K562 (cell line): ENCODE results near the gene SPRY4. TPM values are rescaled to one million over a fixed set of nuclear protein-coding genes. Genes with fewer than 3 reads are reported as not detected.

ENCODE experiments used
- CBX2 ChIP-seq: fragments of 200-600 bp; sonication (generic); IDR thresholded peaks from one replicate; pipeline ENCODE4 v1.6.1; 2012; ENCODE audit warnings: mild to moderate bottlenecking, low read length, inconsistent platforms; ENCODE audit not compliant: insufficient read depth, poor library complexity, severe bottlenecking
- CBX8 ChIP-seq: fragments of 200-600 bp; sonication (generic); IDR thresholded peaks from 2 replicates; pipeline ENCODE4 v1.6.1; 2012; ENCODE audit warnings: borderline replicate concordance, mixed run types, low read depth, mild to moderate bottlenecking, moderate library complexity, mixed read lengths, low read length, control low read depth, inconsistent platforms; ENCODE audit not compliant: poor library complexity, severe bottlenecking; ENCODE audit errors: extremely low read depth
- CEBPZ ChIP-seq: fragments of 150-350 bp; IDR thresholded peaks from 2 replicates; pipeline ENCODE4 v1.6.1; 2014; ENCODE audit warnings: low read depth, mild to moderate bottlenecking, low read length, borderline replicate concordance
- CREM ChIP-seq: IDR thresholded peaks from 2 replicates; pipeline ENCODE4 v1.6.1; 2014; ENCODE audit warnings: antibody characterized with exemption, low read depth
- ETV1 ChIP-seq: fragments of 450-650 bp; conservative IDR thresholded peaks from 2 replicates; pipeline ENCODE4 v1.6.1; 2016; ENCODE audit warnings: missing genetic modification characterization, control low read depth, low read depth, missing compliant biosample characterization
- HDAC3 ChIP-seq: fragments of 450-650 bp; IDR thresholded peaks from 2 replicates; pipeline ENCODE4 v1.6.1; 2018; ENCODE audit warnings: borderline replicate concordance, mild to moderate bottlenecking, moderate library complexity; ENCODE audit not compliant: partially characterized antibody
- MXI1 ChIP-seq: IDR thresholded peaks from 2 replicates; pipeline ENCODE4 v1.6.1; 2011; ENCODE audit warnings: low read depth, mild to moderate bottlenecking, improper control_type of control experiment, low read length
- MYC ChIP-seq, 2 experiments: fragments of 250-450 bp in 1 of 2; sonication (Bioruptor Pico) in 1 of 2; IDR thresholded peaks; 2 replicates each; pipeline versions ENCODE4 v1.5.1 to v1.6.1; 2012 to 2021; ENCODE audit warnings: low read depth in 2 of 2, borderline replicate concordance in 1 of 2, improper control_type of control experiment in 1 of 2, low read length in 1 of 2, mild to moderate bottlenecking in 1 of 2, moderate library complexity in 1 of 2
- MYNN ChIP-seq, 2 experiments: sonication (generic); formaldehyde crosslinking in 1 of 2; IDR thresholded peaks; 2 replicates each; pipeline versions ENCODE4 v1.5.0 to v1.6.1; 2016 to 2020; ENCODE audit warnings: antibody characterized with exemption in 1 of 2, missing genetic modification reagents in 1 of 2
- RBFOX2 ChIP-seq: fragments of 200-400 bp; formaldehyde crosslinking; IDR thresholded peaks from 2 replicates; pipeline ENCODE4 v1.6.1; 2017; ENCODE audit warnings: low read depth, mild to moderate bottlenecking, low read length, moderate library complexity
- SRSF9 ChIP-seq: fragments of 200-400 bp; formaldehyde crosslinking; IDR thresholded peaks from 2 replicates; pipeline ENCODE4 v1.6.1; 2017; ENCODE audit warnings: low read depth, low read length, borderline replicate concordance
- ZMIZ1 ChIP-seq, 2 experiments: fragments of 150-350 bp in 1 of 2; IDR thresholded peaks; 2 replicates each; pipeline ENCODE4 v1.6.1; 2012 to 2016; ENCODE audit warnings: low read depth in 2 of 2, low read length in 2 of 2, mild to moderate bottlenecking in 1 of 2, moderate library complexity in 1 of 2
- ZNF507 ChIP-seq: conservative IDR thresholded peaks from 2 replicates; pipeline ENCODE4 v1.6.1; 2017; ENCODE audit warnings: missing genetic modification characterization, missing compliant biosample characterization
- ZNF592 ChIP-seq: fragments of 450-650 bp; IDR thresholded peaks from 2 replicates; pipeline ENCODE4 v1.6.1; 2017; ENCODE audit warnings: antibody characterized with exemption, mild to moderate bottlenecking
- polyA plus RNA-seq, 8 experiments: library from polyadenylated mRNA; depleted of rRNA in 4 of 8; stranded (reverse) in 5 of 8; unstranded in 3 of 8; fragments of >200 nt; fragmentation: Nextera tagmentation in 2 of 8; fragmentation: Illumina TruSeq in 1 of 8; extraction: Ambion mirVana in 2 of 8; extraction: Trizol in 1 of 8; gene quantifications; 2 replicates each; pipeline versions ENCODE4 v1.2.1 to v1.2.3, GENCODE V29; 2011 to 2014; ENCODE audit warnings: inconsistent platforms in 1 of 8, missing spikeins in 1 of 8
- total RNA-seq, 7 experiments: library from RNA; depleted of rRNA in 6 of 7; stranded (reverse); fragments of >200 nt in 6 of 7; fragmentation: Illumina TruSeq in 2 of 7; extraction: Trizol in 2 of 7; gene quantifications; 2 replicates each; pipeline versions ENCODE4 v1.2.1 to v1.2.3, GENCODE V29; 2011 to 2021; ENCODE audit warnings: low replicate concordance in 1 of 7

Gene SPRY4
- total and polyA plus RNA-seq, 9 of the 15 experiments (the other 6 are each of a cell fraction or from before 2014, with no cell fraction given) = 2.6 to 24.2 (median 9.5) TPM

- TF ChIP-seq CEBPZ (no peak), ZNF507 (tag) (no peak), CREM (peak; percentile 60; the same call in 1 of the 2 replicates), MYNN (IDR thresholded peaks at IDR 0.05) (0 out of 2 replicates have a peak, but pooled peaks have one; percentile 39), MYNN (CRISPR knock-in tag; IDR thresholded peaks at IDR 0.05) (no peak), ETV1 (peak; percentile 90), CBX2 (no peak), RBFOX2 (peak; percentile 7; the same call in 1 of the 2 replicates), ZMIZ1 (IDR thresholded peaks at IDR 0.05; ENCODE audit: low read depth in 2 of 2, low read length in 2 of 2) (no peak), CBX8 (no peak), MXI1 (0 out of 2 replicates have a peak, but pooled peaks have one; percentile 13), HDAC3 (peak; percentile 61), ZNF592 (no peak), SRSF9 (no peak), MYC (IDR thresholded peaks at IDR 0.05; ENCODE audit: low read depth, low read length) (peak; percentile 46; the same call in 1 of the 2 replicates), MYC (CRISPR knock-in tag; IDR thresholded peaks at IDR 0.05; ENCODE audit: borderline replicate concordance, low read depth) (no peak)
These were observed 1.2 kb downstream of the SPRY4 start (continued) for GRCh38 chr5:142323480-142324135.
